Endothelial cell of umbilical vein (primary cell): ENCODE data around the gene ARHGAP15. TPM values are rescaled to one million over a fixed set of nuclear protein-coding genes. Genes with fewer than 3 reads are reported as not detected.

Experiments
- BruUV-seq: library from RNA; stranded (reverse); fragments of 400-500 nt; replicated peaks from 2 replicates; lab custom pipeline; 2021; lab: Mats Ljungman, UMichigan
- CTCF ChIA-PET: fragments of 300-600, 350-600 bp; sonication (Branson Sonifier 250); formaldehyde crosslinking; loops from one replicate; lab custom pipeline; 2021; ENCODE audit warnings: antibody characterized with exemption, inconsistent platforms; lab: Charles Lee
- POLR2A ChIA-PET: fragments of 300-600, 350-600 bp; sonication (Branson Sonifier 250); formaldehyde crosslinking; loops from one replicate; lab custom pipeline; 2021; ENCODE audit warnings: antibody characterized with exemption, inconsistent platforms; lab: Charles Lee
- DNase-seq: peaks from one replicate; pipeline ENCODE4 v3.0.0-alpha.2; 2011; ENCODE audit warnings: low read depth, low spot score
- FAIRE-seq: peaks from 2 replicates; lab custom pipeline; 2011; peaks lifted over from hg19 to GRCh38; lab: Jason Lieb, UNC
- H2AFZ ChIP-seq: 2 replicates; pipeline ENCODE4 v1.6.0; 2012; ENCODE audit warnings: low read depth, low read length, control low read depth, inconsistent platforms
- H3K27ac ChIP-seq: 2 replicates; pipeline ENCODE4 v1.5.1; 2011; ENCODE audit warnings: low read depth, mild to moderate bottlenecking, control low read depth, low read length, moderate library complexity; ENCODE audit not compliant: insufficient read depth
- H3K27me3 ChIP-seq, 2 experiments: 2 replicates each; pipeline versions ENCODE4 v1.6.0 to v1.6.1; 2011; ENCODE audit warnings: low read length in 2 of 2, mixed read lengths in 1 of 2; ENCODE audit not compliant: control insufficient read depth in 2 of 2, insufficient read depth in 2 of 2
- H3K36me3 ChIP-seq, 2 experiments: 2 replicates in 1 of 2; 3 replicates in 1 of 2; pipeline ENCODE4 v1.5.1; 2011; ENCODE audit warnings: low read length in 2 of 2, mild to moderate bottlenecking in 1 of 2, moderate library complexity in 1 of 2; ENCODE audit not compliant: control insufficient read depth in 2 of 2, insufficient read depth in 2 of 2; ENCODE audit errors: extremely low read depth in 1 of 2
- H3K4me1 ChIP-seq: 3 replicates; pipeline ENCODE4 v1.5.1; 2011; ENCODE audit warnings: mild to moderate bottlenecking, low read length; ENCODE audit not compliant: control insufficient read depth, insufficient read depth; ENCODE audit errors: extremely low read depth
- H3K4me2 ChIP-seq: 2 replicates; pipeline ENCODE4 v1.6.1; 2011; ENCODE audit warnings: low read length, control low read depth, mixed read lengths; ENCODE audit not compliant: insufficient read depth
- H3K4me3 ChIP-seq, 3 experiments: fragments of 200-600 bp in 1 of 3; sonication (generic), shearing (Covaris generic) in 1 of 3; replicated peaks in 1 of 3; 2 replicates each; pipeline ENCODE4 v1.5.1; 2011 to 2016; ENCODE audit warnings: control low read depth in 3 of 3, low read length in 3 of 3, mild to moderate bottlenecking in 2 of 3, inconsistent platforms in 1 of 3, low read depth in 1 of 3, moderate library complexity in 1 of 3; ENCODE audit not compliant: insufficient read depth in 1 of 3
- H3K79me2 ChIP-seq: 2 replicates; pipeline ENCODE4 v1.6.0; 2012; ENCODE audit warnings: low read length, inconsistent platforms; ENCODE audit not compliant: control insufficient read depth, insufficient read depth
- H3K9ac ChIP-seq: replicated peaks from 2 replicates; pipeline ENCODE3; 2011; ENCODE audit warnings: low read length, control low read depth; ENCODE audit not compliant: insufficient read depth; ENCODE audit errors: extremely low read depth
- H3K9me1 ChIP-seq: replicated peaks from 3 replicates; pipeline ENCODE4 v1.6.0; 2011; ENCODE audit warnings: mild to moderate bottlenecking, low read length; ENCODE audit not compliant: control insufficient read depth, insufficient read depth; ENCODE audit errors: extremely low read depth
- H3K9me3 ChIP-seq: replicated peaks from 2 replicates; pipeline ENCODE4 v1.5.1; 2012; ENCODE audit warnings: low read length, inconsistent platforms; ENCODE audit not compliant: control insufficient read depth, insufficient read depth
- H4K20me1 ChIP-seq: replicated peaks from 2 replicates; pipeline ENCODE3; 2011; ENCODE audit warnings: mild to moderate bottlenecking, low read length; ENCODE audit not compliant: control insufficient read depth, insufficient read depth; ENCODE audit errors: extremely low read depth
- CTCF ChIP-seq, 2 donors: IDR thresholded peaks; 1 replicate in 1 of 2; 2 replicates in 1 of 2; pipeline ENCODE4 v1.5.1; 2011; ENCODE audit warnings: low read length in 2 of 2, mild to moderate bottlenecking in 2 of 2, moderate library complexity in 2 of 2, control low read depth in 1 of 2, inconsistent platforms in 1 of 2, low read depth in 1 of 2; ENCODE audit not compliant: insufficient read depth in 1 of 2; ENCODE audit errors: extremely low read depth in 1 of 2
- EZH2 ChIP-seq: IDR thresholded peaks from 2 replicates; pipeline ENCODE4 v1.6.1; 2012; ENCODE audit warnings: borderline replicate concordance, low read depth, mild to moderate bottlenecking, moderate library complexity, low read length, inconsistent platforms; ENCODE audit not compliant: severe bottlenecking
- FOS ChIP-seq: IDR thresholded peaks from 2 replicates; pipeline ENCODE4 v1.6.1; 2011; ENCODE audit warnings: mild to moderate bottlenecking, low read length, moderate library complexity, borderline replicate concordance; ENCODE audit not compliant: insufficient read depth
- GATA2 ChIP-seq: IDR thresholded peaks from 2 replicates; pipeline ENCODE4 v1.7.0; 2011; ENCODE audit warnings: low read depth, mild to moderate bottlenecking, moderate library complexity, mixed read lengths, low read length; ENCODE audit not compliant: insufficient read length, insufficient read depth
- JUN ChIP-seq: IDR thresholded peaks from 2 replicates; pipeline ENCODE4 v1.6.1; 2011; ENCODE audit warnings: borderline replicate concordance, low read depth; ENCODE audit not compliant: insufficient read length, insufficient read depth
- MYC ChIP-seq: IDR thresholded peaks from one replicate; pipeline ENCODE4 v1.6.1; 2011; ENCODE audit warnings: mild to moderate bottlenecking, low read depth, low read length
- POLR2A ChIP-seq: IDR thresholded peaks from 2 replicates; pipeline ENCODE4 v1.6.1; 2012; ENCODE audit warnings: low read depth, mild to moderate bottlenecking, control low read depth, low read length
- POLR2AphosphoS5 ChIP-seq: IDR thresholded peaks from 2 replicates; pipeline ENCODE4 v1.6.1; 2012; ENCODE audit warnings: low read depth, mild to moderate bottlenecking, control low read depth, low read length, moderate library complexity; ENCODE audit not compliant: insufficient read depth
- dilution Hi-C: fragments of 300-500 bp; cut with MboI; formaldehyde crosslinking; loops from one replicate; pipeline ENCODE4 v1.15.0; 2019; ENCODE audit warnings: low sequenced_read_pairs; ENCODE audit not compliant: extremely low pct_ligation_motif_present
- intact Hi-C: fragments of 100-400 bp; cut with micrococcal nuclease; formaldehyde crosslinking; loops from one replicate; pipeline ENCODE4 v1.10.0; 2022
- polyA plus RNA-seq, 4 experiments: library from polyadenylated mRNA; depleted of rRNA in 3 of 4; stranded (reverse) in 3 of 4; unstranded in 1 of 4; fragments of >200 nt; gene quantifications; 2 replicates each; pipeline versions ENCODE4 v1.2.1 to v1.2.3, GENCODE V29; 2011 to 2012; ENCODE audit warnings: missing spikeins in 1 of 4
- total RNA-seq: library from RNA; stranded (reverse); gene quantifications from 2 replicates; pipeline ENCODE4 v1.2.3, GENCODE V29; 2021
- TF ChIP-seq, protein P1 (sequence below): IDR thresholded peaks from 2 replicates; pipeline ENCODE4 v1.6.1; 2011; ENCODE audit not compliant: insufficient read depth, insufficient read length

Gene ARHGAP15
- total and polyA plus RNA-seq, 2 donors (not counting 3 experiments of a cell fraction or from before 2014, with no cell fraction given), result not detected

DNA sequence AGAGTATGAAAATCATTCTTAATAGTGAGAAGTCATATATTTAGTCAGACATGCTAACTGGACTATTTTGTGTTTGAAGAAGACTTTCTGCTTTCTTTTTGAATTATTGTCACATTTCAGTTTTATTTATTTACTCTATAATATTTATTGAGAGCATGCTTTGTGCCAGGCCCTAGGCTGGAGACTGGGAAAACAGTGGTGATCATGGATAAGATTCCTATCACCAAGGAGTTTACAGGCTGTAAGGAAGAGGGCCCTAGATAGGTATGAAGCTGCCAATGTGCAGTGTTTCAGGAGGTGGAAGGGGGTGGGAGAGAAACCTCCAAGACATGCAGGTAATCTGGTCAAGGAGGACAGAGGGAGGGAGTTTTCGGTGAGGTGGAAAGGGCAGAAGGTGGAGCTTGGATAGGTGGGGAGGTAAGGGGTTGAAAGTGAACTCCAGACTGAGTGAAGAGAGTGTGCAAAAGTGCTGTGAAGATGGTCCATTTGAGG is 207.5 kb downstream of the ARHGAP15 start:
- DNase-seq (no peak), FAIRE-seq (no peak)
- no peaks in the 10 kb centered on the region for H3K9me1 ChIP-seq
- dilution Hi-C loops (no loop called here), intact Hi-C loops (no loop called here)
- POLR2A ChIA-PET, result no interaction called here
- no peaks in the 10 kb centered on the region for H3K36me3 ChIP-seq
- no peaks in the 10 kb centered on the region for H3K27me3 ChIP-seq
- no peaks in the 10 kb centered on the region for H4K20me1 ChIP-seq
- CTCF ChIA-PET, result no interaction called here
- no peak overlapping the region for H2AFZ ChIP-seq
- H3K9ac ChIP-seq, result no peak overlapping the region
- no peak overlapping the region for H3K4me3 ChIP-seq
- no peak overlapping the region for H3K4me2 ChIP-seq
- H3K9me3 ChIP-seq, result no peaks in the 10 kb centered on the region
- TF ChIP-seq GATA2, result no peak
- no peak for TF ChIP-seq JUN
- TF ChIP-seq POLR2A, result no peak
- no peak for TF ChIP-seq EZH2
- no peak for TF ChIP-seq FOS
- TF ChIP-seq POLR2AphosphoS5, result no peak
- TF ChIP-seq MYC, result no peak
- TF ChIP-seq CTCF (IDR thresholded peaks at IDR 0.05; ENCODE audit: extremely low read depth in 1 of 2, insufficient read depth in 1 of 2, low read depth in 1 of 2, low read length in 2 of 2), result no peak
- TF ChIP-seq, protein P1, sequence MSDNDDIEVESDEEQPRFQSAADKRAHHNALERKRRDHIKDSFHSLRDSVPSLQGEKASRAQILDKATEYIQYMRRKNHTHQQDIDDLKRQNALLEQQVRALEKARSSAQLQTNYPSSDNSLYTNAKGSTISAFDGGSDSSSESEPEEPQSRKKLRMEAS, result no peak
- H3K79me2 ChIP-seq, result no peaks in the 10 kb centered on the region
- H3K4me1 ChIP-seq, result no peaks in the 10 kb centered on the region
- H3K27ac ChIP-seq, result no peak overlapping the region
- no TSS peak for BruUV-seq
